Neural cell (in vitro differentiated cells): ENCODE measurements around the gene TRIM58. TPM values are rescaled to one million over a fixed set of nuclear protein-coding genes. Genes with fewer than 3 reads are reported as not detected.

Experiments
- H2AFZ ChIP-seq: fragments of 200-600, 300-800 bp; sonication (generic), shearing (Covaris generic); 2 replicates; pipeline ENCODE4 v1.6.0; 2014; ENCODE audit warnings: low read depth, mild to moderate bottlenecking, antibody characterized with exemption, low read length, moderate library complexity
- H3F3A ChIP-seq: fragments of 200-600 bp; shearing (Covaris generic); 2 replicates; pipeline ENCODE4 v1.6.1; 2016; ENCODE audit warnings: mild to moderate bottlenecking, moderate library complexity, mixed read lengths, antibody characterized with exemption, low read length; ENCODE audit not compliant: insufficient read depth, poor library complexity, severe bottlenecking
- H3K27ac ChIP-seq: fragments of 200-600, 300-800 bp; sonication (generic), shearing (Covaris generic); 2 replicates; pipeline ENCODE4 v1.5.1; 2014; ENCODE audit warnings: mild to moderate bottlenecking, low read length, moderate library complexity
- H3K27me3 ChIP-seq: fragments of 300-800, 200-600 bp; sonication (generic), shearing (Covaris generic); 2 replicates; pipeline ENCODE4 v1.6.0; 2014; ENCODE audit warnings: mild to moderate bottlenecking, low read depth, low read length, moderate library complexity; ENCODE audit not compliant: insufficient read depth
- H3K36me3 ChIP-seq: fragments of 300-800, 200-600 bp; sonication (generic), shearing (Covaris generic); 2 replicates; pipeline ENCODE4 v1.5.1; 2014; ENCODE audit warnings: mild to moderate bottlenecking, antibody characterized with exemption, low read length, moderate library complexity; ENCODE audit not compliant: insufficient read depth
- H3K4me2 ChIP-seq: fragments of 300-800, 200-600 bp; sonication (generic), shearing (Covaris generic); 2 replicates; pipeline ENCODE4 v1.6.0; 2014; ENCODE audit warnings: mild to moderate bottlenecking, low read length
- H3K4me3 ChIP-seq: fragments of 300-800, 200-600 bp; sonication (generic), shearing (Covaris generic); 2 replicates; pipeline ENCODE4 v1.5.1; 2014; ENCODE audit warnings: mild to moderate bottlenecking, low read length, moderate library complexity
- H3K79me2 ChIP-seq: fragments of 200-600 bp; shearing (Covaris generic); replicated peaks from 2 replicates; pipeline ENCODE4 v1.6.0; 2014; ENCODE audit warnings: mild to moderate bottlenecking, low read length, moderate library complexity; ENCODE audit not compliant: insufficient read depth
- H3K9ac ChIP-seq: fragments of 300-800, 200-600 bp; sonication (generic), shearing (Covaris generic); 2 replicates; pipeline ENCODE4 v1.6.1; 2016; ENCODE audit warnings: mild to moderate bottlenecking, low read length, mixed read lengths
- H3K9me2 ChIP-seq: fragments of 200-600 bp; shearing (Covaris generic); 2 replicates; pipeline ENCODE4 v1.6.1; 2016; ENCODE audit warnings: mild to moderate bottlenecking, low read length, mixed read lengths; ENCODE audit not compliant: insufficient read depth
- H3K9me3 ChIP-seq: fragments of 200-600, 300-800 bp; sonication (generic), shearing (Covaris generic); 2 replicates; pipeline ENCODE4 v1.6.1; 2016; ENCODE audit warnings: mild to moderate bottlenecking, mixed run types, low read length, moderate library complexity, mixed read lengths
- H4K20me1 ChIP-seq: fragments of 200-600 bp; shearing (Covaris generic); 2 replicates; pipeline ENCODE4 v1.6.1; 2016; ENCODE audit warnings: mild to moderate bottlenecking, mixed run types; ENCODE audit not compliant: insufficient read depth
- CTCF ChIP-seq: fragments of 450-650 bp; IDR thresholded peaks from 2 replicates; pipeline ENCODE4 v1.5.1; 2014; ENCODE audit warnings: antibody characterized with exemption, mild to moderate bottlenecking, moderate library complexity; ENCODE audit not compliant: poor library complexity, severe bottlenecking
- EP300 ChIP-seq: fragments of 450-650 bp; conservative IDR thresholded peaks from 2 replicates; pipeline ENCODE4 v1.6.1; 2014; ENCODE audit warnings: antibody characterized with exemption, mild to moderate bottlenecking, moderate library complexity; ENCODE audit not compliant: poor library complexity, severe bottlenecking
- EZH2 ChIP-seq: fragments of 200-600, 300-800 bp; shearing (Covaris generic), sonication (generic); IDR thresholded peaks from 2 replicates; pipeline ENCODE4 v1.6.1; 2014; ENCODE audit warnings: antibody characterized with exemption, low read length, borderline replicate concordance, mild to moderate bottlenecking; ENCODE audit not compliant: insufficient read depth, poor library complexity, severe bottlenecking
- MXI1 ChIP-seq: fragments of 450-650 bp; conservative IDR thresholded peaks from 2 replicates; pipeline ENCODE4 v1.6.1; 2014; ENCODE audit warnings: antibody characterized with exemption, mild to moderate bottlenecking; ENCODE audit not compliant: poor library complexity, severe bottlenecking
- POLR2AphosphoS5 ChIP-seq: IDR thresholded peaks from 2 replicates; pipeline ENCODE4 v1.6.1; 2012
- RAD21 ChIP-seq: fragments of 450-650 bp; conservative IDR thresholded peaks from 2 replicates; pipeline ENCODE4 v1.6.1; 2014; ENCODE audit warnings: antibody characterized with exemption, mild to moderate bottlenecking, moderate library complexity
- REST ChIP-seq: IDR thresholded peaks from 2 replicates; pipeline ENCODE4 v1.6.1; 2012; ENCODE audit warnings: borderline replicate concordance
- SMC3 ChIP-seq: fragments of 450-650 bp; conservative IDR thresholded peaks from 2 replicates; pipeline ENCODE4 v1.6.1; 2014; ENCODE audit warnings: antibody characterized with exemption, mild to moderate bottlenecking, moderate library complexity; ENCODE audit not compliant: poor library complexity
- TAF1 ChIP-seq: IDR thresholded peaks from 2 replicates; pipeline ENCODE4 v1.6.1; 2012; ENCODE audit warnings: low read depth
- polyA plus RNA-seq: library from polyadenylated mRNA; depleted of rRNA; stranded (reverse); fragments of >200 nt; gene quantifications from 2 replicates; pipeline ENCODE4 v1.2.3, GENCODE V29; 2014

The TRIM58 gene
- polyA plus RNA-seq, 1 donor from 2014 or later = 0.12 TPM

- H4K20me1 ChIP-seq = no peaks in the 10 kb centered on the region
- TF ChIP-seq EP300 (no peak), REST (no peak), EZH2 (no peak), RAD21 (no peak), POLR2AphosphoS5 (no peak), SMC3 (no peak), TAF1 (no peak), MXI1 (no peak), CTCF (no peak)
- H3K79me2 ChIP-seq = no peaks in the 10 kb centered on the region
- H3K4me2 ChIP-seq = no peak overlapping the region
- H3K4me3 ChIP-seq = no peak overlapping the region
- H3K9ac ChIP-seq = no peak overlapping the region
- H3K27ac ChIP-seq = no peak overlapping the region
- H3K9me3 ChIP-seq = no peaks in the 10 kb centered on the region
- no peaks in the 10 kb centered on the region for H3K36me3 ChIP-seq
- H3K27me3 ChIP-seq = no peaks in the 10 kb centered on the region
- H3F3A ChIP-seq = no peaks in the 10 kb centered on the region
- no peak overlapping the region for H2AFZ ChIP-seq
- no peaks in the 10 kb centered on the region for H3K9me2 ChIP-seq
These were observed 31.6 kb upstream of the TRIM58 start for GRCh38 chr1:247825362-247825761.

GRCh38 chr1:247829656-247830055 is 27.3 kb upstream of the TRIM58 start:
- H2AFZ ChIP-seq = no peak overlapping the region
- H3K9me2 ChIP-seq = no peaks in the 10 kb centered on the region
- H3K4me2 ChIP-seq = no peak overlapping the region
- no peaks in the 10 kb centered on the region for H3K79me2 ChIP-seq
- no peaks in the 10 kb centered on the region for H4K20me1 ChIP-seq
- H3K9ac ChIP-seq = no peak overlapping the region
- no peak overlapping the region for H3K4me3 ChIP-seq
- H3K27me3 ChIP-seq = no peaks in the 10 kb centered on the region
- no peaks in the 10 kb centered on the region for H3K9me3 ChIP-seq
- no peak for TF ChIP-seq EZH2
- no peak for TF ChIP-seq REST
- TF ChIP-seq EP300 = no peak
- TF ChIP-seq RAD21 = no peak
- TF ChIP-seq SMC3 = no peak
- no peak for TF ChIP-seq MXI1
- TF ChIP-seq POLR2AphosphoS5 = no peak
- TF ChIP-seq CTCF = no peak
- no peak for TF ChIP-seq TAF1
- no peak overlapping the region for H3K27ac ChIP-seq
- no peaks in the 10 kb centered on the region for H3K36me3 ChIP-seq
- no peaks in the 10 kb centered on the region for H3F3A ChIP-seq
